ENCODE measurements around the gene NSRP1. TPM values are rescaled to one million over a fixed set of nuclear protein-coding genes. Genes with fewer than 3 reads are reported as not detected.

NSRP1 gene
- total and polyA plus RNA-seq, 2 of the 4 experiments (the other 2 are of a cell fraction) = 3.4 to 14.2 TPM

DNA sequence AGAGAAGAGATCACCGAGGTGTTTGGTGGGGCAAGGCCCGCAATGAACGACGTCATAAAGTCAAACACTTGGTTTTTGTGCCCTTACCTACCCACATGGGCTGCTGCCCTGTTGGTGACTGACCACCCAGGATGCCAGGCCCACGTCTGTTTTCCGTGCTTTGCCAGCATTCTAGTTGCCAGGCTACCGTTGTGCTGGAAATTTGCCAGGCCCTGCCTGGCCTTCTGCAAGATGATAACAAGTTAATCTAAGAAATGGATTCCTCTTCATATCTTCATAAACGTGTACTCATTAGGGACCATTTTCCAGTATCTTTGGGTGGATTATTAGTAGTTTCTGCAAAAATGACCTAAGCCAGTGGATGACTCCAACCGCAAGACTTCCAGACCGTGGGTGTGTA, 83.5 kb downstream of the NSRP1 start:
- Histone ChIP-seq H2BK20ac (ENCODE audit: low read depth, low read length) (no peak overlapping the region), H3K56ac (ENCODE audit: extremely low read depth, insufficient read depth, low read length) (no peak overlapping the region), H3K9me1 (ENCODE audit: insufficient read depth, low read length) (no peaks in the 10 kb centered on the region), H2BK5ac (ENCODE audit: low read depth, low read length, poor library complexity, severe bottlenecking) (no peak overlapping the region), H3K23ac (ENCODE audit: low read depth, low read length) (no peak overlapping the region), H2AK9ac (replicated peaks; ENCODE audit: low read depth, low read length, poor library complexity) (no peak overlapping the region), H2BK15ac (ENCODE audit: low read depth, low read length) (no peak overlapping the region), H3K27me3 (ENCODE audit: control insufficient read depth, insufficient read depth, low read length) (peaks cover 9% of the 10 kb centered on the region), H4K91ac (ENCODE audit: insufficient read depth, low read depth, low read length) (no peak overlapping the region), H3K14ac (replicated peaks; ENCODE audit: low read depth, low read length) (no peak overlapping the region), H2AFZ (replicated peaks; ENCODE audit: low read length, poor library complexity) (no peak overlapping the region), H3K18ac (ENCODE audit: low read depth, low read length) (no peak overlapping the region), H3K4me3 (ENCODE audit: insufficient read depth, low read depth, low read length) (no peak overlapping the region), H3K4me1 (ENCODE audit: control insufficient read depth, insufficient read depth, low read length) (no peaks in the 10 kb centered on the region), H3K27ac (ENCODE audit: insufficient read depth, low read length) (no peak overlapping the region), H3K36me3 (ENCODE audit: control insufficient read depth, insufficient read depth, low read length) (no peaks in the 10 kb centered on the region), H3K79me1 (ENCODE audit: low read depth in 1 of 2, low read length in 2 of 2) (no peaks in the 10 kb centered on the region), H2BK120ac (ENCODE audit: low read depth, low read length) (no peak overlapping the region), H3K4ac (ENCODE audit: low read depth, low read length) (no peak overlapping the region), H3K9ac (ENCODE audit: low read depth, low read length) (no peak overlapping the region), H4K20me1 (ENCODE audit: insufficient read depth, low read length) (no peaks in the 10 kb centered on the region), H4K5ac (ENCODE audit: low read depth, low read length) (no peak overlapping the region), H3K4me2 (ENCODE audit: low read depth, low read length) (no peak overlapping the region), H4K8ac (ENCODE audit: low read depth in 2 of 2, low read length in 2 of 2) (no peak overlapping the region), H3K9me3 (ENCODE audit: control insufficient read depth, insufficient read depth, low read length) (no peaks in the 10 kb centered on the region), H2AK5ac (ENCODE audit: low read depth, low read length) (no peak overlapping the region)
- in situ Hi-C loops (cut with MboI; ENCODE audit: low sequenced_read_pairs) (no loop called here), dilution Hi-C loops (cut with HindIII; ENCODE audit: low sequenced_read_pairs, unreplicated experiment) (no loop called here), intact Hi-C loops (cut with micrococcal nuclease) (no loop called here)
- WGBS, 2 experiments (ENCODE audit: extremely low coverage in 2 of 2, insufficient read length in 1 of 2) = no CpG with 5 or more reads among the region's 10 CpGs
- no peak for DNase-seq
- POLR2A ChIA-PET (ENCODE audit: unreplicated experiment) = no interaction called here
- no TSS peak for BruUV-seq (replicated peaks)
- CTCF ChIA-PET = no interaction called here
- no peak for ATAC-seq (ENCODE audit: low read depth)
- no peak for TF ChIP-seq USF2 (IDR thresholded peaks at IDR 0.05; ENCODE audit: low read depth, low read length)
- TF ChIP-seq NFE2L2 (IDR thresholded peaks at IDR 0.05; ENCODE audit: low read depth, low read length) = no peak
- TF ChIP-seq SMC3 (IDR thresholded peaks at IDR 0.05; ENCODE audit: low read depth, low read length) = no peak
- TF ChIP-seq CTCF (conservative IDR thresholded peaks at IDR 0.05; ENCODE audit: low read depth, low read length) = no peak
- no peak for TF ChIP-seq FOS (IDR thresholded peaks at IDR 0.05; ENCODE audit: low read depth, low read length)
- no peak for TF ChIP-seq RCOR1 (IDR thresholded peaks at IDR 0.05; ENCODE audit: insufficient replicate concordance, low read length)
- no peak for TF ChIP-seq POLR2A (IDR thresholded peaks at IDR 0.05; ENCODE audit: low read depth, low read length)
- no peak for TF ChIP-seq MAZ (IDR thresholded peaks at IDR 0.05; ENCODE audit: borderline replicate concordance, low read depth, low read length)
- no peak for TF ChIP-seq MXI1 (IDR thresholded peaks at IDR 0.05; ENCODE audit: borderline replicate concordance, low read depth, low read length)
- no peak for TF ChIP-seq RFX5 (IDR thresholded peaks at IDR 0.05; ENCODE audit: low read depth, low read length)
- TF ChIP-seq ELK1 (IDR thresholded peaks at IDR 0.05; ENCODE audit: borderline replicate concordance, low read depth, low read length) = no peak

Data from IMR-90 (cell line).